SK-N-SH (cell line): Measurements from ENCODE around the gene ABCC10. TPM values are rescaled to one million over a fixed set of nuclear protein-coding genes. Genes with fewer than 3 reads are reported as not detected.
A peak's percentile ranks its signal among the peaks of the same experiment; 100 is the strongest.

ENCODE experiments used
- CTCF ChIA-PET: fragments of 300-600, 350-600 bp; formaldehyde crosslinking; extraction: SDS; loops from one replicate; lab custom pipeline; 2021; lab: Yijun Ruan, JAX
- POLR2A ChIA-PET: fragments of 350-600 bp; sonication (Branson Sonifier 250); formaldehyde crosslinking; extraction: SDS; loops from one replicate; lab custom pipeline; 2020; ENCODE audit warnings: antibody characterized with exemption, inconsistent platforms; lab: Yijun Ruan, JAX
- DNase-seq: peaks from one replicate; pipeline ENCODE4 v3.0.0; 2012
- H2AFZ ChIP-seq: fragments of 200-600 bp; sonication (generic); 2 replicates; pipeline ENCODE4 v1.8.1; 2016; ENCODE audit warnings: antibody characterized with exemption, mild to moderate bottlenecking, low read depth
- H3F3A ChIP-seq: fragments of 200-600 bp; sonication (generic); replicated peaks from 2 replicates; pipeline ENCODE3; 2016; ENCODE audit warnings: antibody characterized with exemption, mild to moderate bottlenecking; ENCODE audit not compliant: insufficient read depth
- H3K27ac ChIP-seq, 2 experiments: fragments of 200-500 bp in 1 of 2; fragments of 200-600 bp in 1 of 2; sonication (Bioruptor generic) in 1 of 2; sonication (generic), shearing (Covaris generic) in 1 of 2; 2 replicates each; pipeline versions ENCODE4 v1.5.1 to v1.6.1; 2014 to 2016; ENCODE audit warnings: low read depth in 2 of 2, inconsistent platforms in 1 of 2, low read length in 1 of 2, mild to moderate bottlenecking in 1 of 2, mixed read lengths in 1 of 2
- H3K27me3 ChIP-seq: fragments of 200-600 bp; sonication (generic), shearing (Covaris generic); 2 replicates; pipeline ENCODE4 v1.6.1; 2016; ENCODE audit warnings: mixed run types; ENCODE audit not compliant: insufficient read depth
- H3K36me3 ChIP-seq, 2 experiments: fragments of 200-500 bp in 1 of 2; fragments of 200-600 bp in 1 of 2; sonication (Bioruptor generic) in 1 of 2; sonication (generic) in 1 of 2; replicated peaks in 1 of 2; 2 replicates each; pipeline versions ENCODE3 to v1.5.1; 2014 to 2016; ENCODE audit warnings: low read length in 1 of 2, mild to moderate bottlenecking in 1 of 2; ENCODE audit not compliant: insufficient read depth in 2 of 2, control insufficient read depth in 1 of 2
- H3K4me1 ChIP-seq, 2 experiments: fragments of 200-500 bp in 1 of 2; fragments of 200-600 bp in 1 of 2; sonication (Bioruptor generic) in 1 of 2; sonication (generic), shearing (Covaris generic) in 1 of 2; 2 replicates each; pipeline versions ENCODE4 v1.5.1 to v1.6.1; 2014 to 2016; ENCODE audit warnings: low read depth in 1 of 2, low read length in 1 of 2, mixed run types in 1 of 2; ENCODE audit not compliant: insufficient read depth in 2 of 2, control insufficient read depth in 1 of 2
- H3K4me2 ChIP-seq: fragments of 200-600 bp; sonication (generic), shearing (Covaris generic); 2 replicates; pipeline ENCODE4 v1.6.1; 2017; ENCODE audit warnings: mixed run types
- H3K4me3 ChIP-seq, 2 experiments: fragments of 200-500 bp in 1 of 2; fragments of 200-600 bp in 1 of 2; sonication (Bioruptor generic) in 1 of 2; sonication (generic), shearing (Covaris generic) in 1 of 2; 2 replicates each; pipeline versions ENCODE4 v1.5.1 to v1.8.1; 2014 to 2016; ENCODE audit warnings: low read depth in 2 of 2, inconsistent platforms in 1 of 2, low read length in 1 of 2, mild to moderate bottlenecking in 1 of 2, mixed read lengths in 1 of 2, moderate library complexity in 1 of 2
- H3K79me2 ChIP-seq: fragments of 200-600 bp; sonication (generic); 2 replicates; pipeline ENCODE4 v1.8.1; 2017; ENCODE audit warnings: mild to moderate bottlenecking; ENCODE audit not compliant: insufficient read depth
- H3K9ac ChIP-seq: fragments of 200-600 bp; sonication (generic); 2 replicates; pipeline ENCODE4 v1.6.1; 2017; ENCODE audit warnings: mixed run types
- H3K9me2 ChIP-seq: fragments of 200-600 bp; sonication (generic); 2 replicates; pipeline ENCODE4 v1.6.1; 2017; ENCODE audit warnings: mixed run types
- H3K9me3 ChIP-seq: fragments of 200-600 bp; sonication (generic); 2 replicates; pipeline ENCODE4 v1.6.1; 2017; ENCODE audit warnings: mixed run types, mild to moderate bottlenecking, moderate library complexity
- H4K20me1 ChIP-seq: fragments of 200-600 bp; sonication (generic); 2 replicates; pipeline ENCODE4 v1.6.1; 2017; ENCODE audit warnings: mild to moderate bottlenecking, mixed run types; ENCODE audit not compliant: insufficient read depth
- CTCF ChIP-seq: fragments of 200-600 bp; sonication (generic); IDR thresholded peaks from 2 replicates; pipeline ENCODE4 v1.6.1; 2017; ENCODE audit warnings: antibody characterized with exemption, mild to moderate bottlenecking, moderate library complexity
- ELF1 ChIP-seq: IDR thresholded peaks from 2 replicates; pipeline ENCODE4 v1.4.0; 2012
- EP300 ChIP-seq, 2 experiments: IDR thresholded peaks; 2 replicates each; pipeline versions ENCODE4 v1.4.0 to v1.6.1; 2012; ENCODE audit warnings: borderline replicate concordance in 1 of 2, low read depth in 1 of 2, low read length in 1 of 2
- EZH2phosphoT487 ChIP-seq: fragments of 200-600 bp; sonication (generic); IDR thresholded peaks from 2 replicates; pipeline ENCODE4 v1.6.1; 2017; ENCODE audit warnings: low read depth, mixed run types, mild to moderate bottlenecking, antibody characterized with exemption, moderate library complexity, borderline replicate concordance
- FOSL2 ChIP-seq: IDR thresholded peaks from 2 replicates; pipeline ENCODE4 v1.4.0; 2012; ENCODE audit warnings: low read depth, mild to moderate bottlenecking, moderate library complexity, borderline replicate concordance
- FOXM1 ChIP-seq: IDR thresholded peaks from 2 replicates; pipeline ENCODE4 v1.4.0; 2012; ENCODE audit warnings: low read depth, mild to moderate bottlenecking
- GABPA ChIP-seq: IDR thresholded peaks from 2 replicates; pipeline ENCODE4 v1.4.0; 2012; ENCODE audit warnings: low read depth, mild to moderate bottlenecking
- IRF3 ChIP-seq: fragments of 150-350 bp; IDR thresholded peaks from 2 replicates; pipeline ENCODE4 v1.6.1; 2016; ENCODE audit warnings: mild to moderate bottlenecking, low read depth, low read length
- JUND ChIP-seq: IDR thresholded peaks from 2 replicates; pipeline ENCODE4 v1.4.0; 2012
- MAX ChIP-seq: IDR thresholded peaks from 2 replicates; pipeline ENCODE4 v1.4.0; 2012; ENCODE audit warnings: low read depth
- MEF2A ChIP-seq: IDR thresholded peaks from 2 replicates; pipeline ENCODE4 v1.4.0; 2012; ENCODE audit warnings: low read depth, borderline replicate concordance
- MXI1 ChIP-seq: IDR thresholded peaks from 2 replicates; pipeline ENCODE4 v1.6.1; 2012; ENCODE audit warnings: mild to moderate bottlenecking, low read depth, low read length, improper control_type of control experiment
- NFIC ChIP-seq: IDR thresholded peaks from 2 replicates; pipeline ENCODE4 v1.4.0; 2012; ENCODE audit warnings: borderline replicate concordance
- REST ChIP-seq: IDR thresholded peaks from 2 replicates; pipeline ENCODE4 v1.6.1; 2012; ENCODE audit warnings: mild to moderate bottlenecking, low read depth, low read length, moderate library complexity
- RFX5 ChIP-seq: IDR thresholded peaks from 2 replicates; pipeline ENCODE4 v1.6.1; 2012; ENCODE audit warnings: mild to moderate bottlenecking, improper control_type of control experiment, low read length
- RXRA ChIP-seq: IDR thresholded peaks from 2 replicates; pipeline ENCODE4 v1.4.0; 2012; ENCODE audit warnings: low read depth, mild to moderate bottlenecking, borderline replicate concordance
- SIN3A ChIP-seq: IDR thresholded peaks from 2 replicates; pipeline ENCODE4 v1.6.1; 2012; ENCODE audit warnings: low read depth, mild to moderate bottlenecking, low read length, moderate library complexity, borderline replicate concordance
- SMC3 ChIP-seq: IDR thresholded peaks from 2 replicates; pipeline ENCODE4 v1.6.1; 2012; ENCODE audit warnings: low read depth, low read length, improper control_type of control experiment
- TAF1 ChIP-seq: IDR thresholded peaks from 2 replicates; pipeline ENCODE4 v1.6.1; 2012; ENCODE audit warnings: low read depth, mild to moderate bottlenecking, low read length, moderate library complexity, borderline replicate concordance
- TEAD4 ChIP-seq: IDR thresholded peaks from 2 replicates; pipeline ENCODE4 v1.4.0; 2012; ENCODE audit warnings: mild to moderate bottlenecking, borderline replicate concordance; ENCODE audit not compliant: insufficient read depth
- WGBS: methylation state at CpG from one replicate; pipeline ENCODE4 v1.1.6; 2017; ENCODE audit warnings: low lambda C conversion rate; 5-methylcytosine and 5-hydroxymethylcytosine counted together
- polyA plus RNA-seq, 3 experiments: library from polyadenylated mRNA; depleted of rRNA; stranded (reverse); fragments of >200 nt; gene quantifications; 2 replicates each; pipeline ENCODE4 v1.2.3, GENCODE V29; 2012

ABCC10 gene
- polyA plus RNA-seq, 1 of the 3 experiments (the other 2 are of a cell fraction): 28.3 TPM

GRCh38 chr6:43488667-43489276 is 61.4 kb downstream of the ABCC10 start (continued):
- TF ChIP-seq IRF3 (no peak), JUND (no peak), GABPA (no peak), ELF1 (no peak), RFX5 (no peak), CTCF (no peak), EP300 (IDR thresholded peaks at IDR 0.05; ENCODE audit: borderline replicate concordance in 1 of 2, low read depth in 1 of 2, low read length in 1 of 2) (no peak), NFIC (no peak)

GRCh38 chr6:43489277-43490072 is 62.1 kb downstream of the ABCC10 start:
- Histone ChIP-seq H3K9ac (no peak overlapping the region), H3F3A (no peaks in the 10 kb centered on the region), H3K9me3 (no peaks in the 10 kb centered on the region), H3K4me3 (no peak overlapping the region; a peak in 1 of 4 replicates), H4K20me1 (peaks cover 35% of the 10 kb centered on the region; the same call in 1 of the 2 replicates), H3K9me2 (no peaks in the 10 kb centered on the region), H3K4me2 (no peak overlapping the region), H3K4me1 (peaks cover 22 to 24% of the 10 kb centered on the region in 2 experiments), H3K36me3 (no peaks in the 10 kb centered on the region), H3K27me3 (no peaks in the 10 kb centered on the region), H2AFZ (no peak overlapping the region), H3K27ac (no peak overlapping the region; a peak in 1 of 4 replicates), H3K79me2 (peaks cover 53% of the 10 kb centered on the region)
- WGBS: 69% methylated on average over 5 of the region's 12 CpGs
- ChIA-PET CTCF (interaction anchor here (0.6 to 22.4 kb wide), 6 partner anchors 12 to 260 kb away, joined by 3 to 382 read pairs (median 4); partner anchors contain the start of genes DLK2, DNPH1, LRRC73 and TJAP1), POLR2A (interaction anchor here (0.6 to 2.0 kb wide), 10 partner anchors 8 to 120 kb away, joined by 3 to 10 read pairs (median 4); partner anchors contain the start of genes ABCC10, LRRC73, POLR1C and TJAP1)
- peak; percentile 89 for DNase-seq
- TF ChIP-seq TEAD4: no peak
- no peak for TF ChIP-seq EZH2phosphoT487
- peak; percentile 15; the same call in 1 of the 2 replicates for TF ChIP-seq MXI1
- no peak for TF ChIP-seq SMC3
- TF ChIP-seq FOXM1: no peak
- TF ChIP-seq NFIC: no peak
- no peak for TF ChIP-seq REST
- TF ChIP-seq TAF1: no peak
- no peak for TF ChIP-seq RXRA
- no peak for TF ChIP-seq CTCF
- no peak for TF ChIP-seq MEF2A
- TF ChIP-seq MAX: no peak
- TF ChIP-seq SIN3A: no peak
- peak; percentile 58; the same call in 1 of the 2 replicates for TF ChIP-seq RFX5
- TF ChIP-seq FOSL2: no peak
